A673 (cell line): Measurements from ENCODE around the gene IL11RA. TPM values are rescaled to one million over a fixed set of nuclear protein-coding genes. Genes with fewer than 3 reads are reported as not detected.

Experiments used
- BruUV-seq: library from RNA; stranded (reverse); fragments of 400-500 nt; replicated peaks from 2 replicates; lab custom pipeline; 2021; lab: Mats Ljungman, UMichigan
- CTCF ChIA-PET: fragments of 300-600 bp; sonication (Branson Sonifier 250); formaldehyde crosslinking; loops from one replicate; lab custom pipeline; 2022; ENCODE audit warnings: antibody characterized with exemption; lab: Charles Lee
- POLR2A ChIA-PET: fragments of 300-600 bp; sonication (Branson Sonifier 250); formaldehyde crosslinking; loops from one replicate; lab custom pipeline; 2022; ENCODE audit warnings: antibody characterized with exemption; ENCODE audit not compliant: low non-redundant PET; lab: Charles Lee
- DNase-seq: peaks from one replicate; pipeline ENCODE4 v3.0.0-alpha.2; 2015; ENCODE audit warnings: low spot score
- H3K27ac ChIP-seq: fragments of 200-600 bp; sonication (generic); 2 replicates; pipeline ENCODE4 v1.5.1; 2016; ENCODE audit warnings: mixed run types, low read depth, mild to moderate bottlenecking, mixed read lengths, antibody characterized with exemption, low read length; ENCODE audit not compliant: poor library complexity, severe bottlenecking
- H3K27me3 ChIP-seq: fragments of 200-600 bp; sonication (generic); replicated peaks from 2 replicates; pipeline ENCODE4 v1.6.1; 2017; ENCODE audit warnings: mixed run types, low read depth, mild to moderate bottlenecking, mixed read lengths, antibody characterized with exemption, low read length; ENCODE audit not compliant: insufficient read depth, poor library complexity
- H3K36me3 ChIP-seq: fragments of 200-600 bp; sonication (generic); 2 replicates; pipeline ENCODE4 v1.6.1; 2016; ENCODE audit warnings: mixed run types, mild to moderate bottlenecking, mixed read lengths, antibody characterized with exemption, low read length; ENCODE audit not compliant: insufficient read depth, poor library complexity, severe bottlenecking
- H3K4me1 ChIP-seq: fragments of 200-600 bp; sonication (generic); 2 replicates; pipeline ENCODE4 v1.6.1; 2017; ENCODE audit warnings: mixed run types, mild to moderate bottlenecking, mixed read lengths, antibody characterized with exemption, low read length; ENCODE audit not compliant: insufficient read depth, poor library complexity, severe bottlenecking
- H3K4me3 ChIP-seq: fragments of 200-600 bp; sonication (generic); 2 replicates; pipeline ENCODE4 v1.5.1; 2016; ENCODE audit warnings: low read depth, mixed run types, mild to moderate bottlenecking, mixed read lengths, low read length; ENCODE audit not compliant: poor library complexity, severe bottlenecking
- H3K9me3 ChIP-seq: fragments of 200-600 bp; sonication (generic); 2 replicates; pipeline ENCODE4 v1.6.1; 2016; ENCODE audit warnings: mixed run types, low read depth, mild to moderate bottlenecking, mixed read lengths, antibody characterized with exemption, low read length; ENCODE audit not compliant: poor library complexity, severe bottlenecking
- CTCF ChIP-seq: fragments of 300-800, 200-600 bp; sonication (generic); conservative IDR thresholded peaks from 2 replicates; pipeline ENCODE4 v1.5.1; 2017; ENCODE audit warnings: low read depth, mild to moderate bottlenecking, antibody characterized with exemption, low read length, moderate library complexity, mixed read lengths
- EZH2 ChIP-seq: fragments of 200-600 bp; sonication (generic); IDR thresholded peaks from 2 replicates; pipeline ENCODE4 v1.6.1; 2017; ENCODE audit warnings: borderline replicate concordance, low read depth, mild to moderate bottlenecking, mixed read lengths, antibody characterized with exemption, low read length; ENCODE audit not compliant: poor library complexity, severe bottlenecking
- intact Hi-C: fragments of 100-400 bp; cut with micrococcal nuclease; formaldehyde crosslinking; loops from one replicate; pipeline ENCODE4 v1.10.0; 2022; ENCODE audit not compliant: unreplicated experiment
- total RNA-seq: library from RNA; stranded (reverse); gene quantifications from 2 replicates; pipeline ENCODE4 v1.2.3, GENCODE V29; 2021

The IL11RA gene
- total RNA-seq, 1 experiment from 2014 or later = 5.6 TPM

GRCh38 chr9:34664281-34665066 is 12.5 kb downstream of the IL11RA start:
- Histone ChIP-seq H3K36me3 (peaks cover 3% of the 10 kb centered on the region), H3K27me3 (no peaks in the 10 kb centered on the region), H3K4me3 (peak overlapping the region; percentile 77), H3K27ac (peak overlapping the region; percentile 74), H3K9me3 (no peaks in the 10 kb centered on the region), H3K4me1 (peaks cover 6% of the 10 kb centered on the region)
- TF ChIP-seq CTCF (peak; percentile 97), EZH2 (no peak)
- CTCF ChIA-PET = interaction anchor here (0.6 to 1.1 kb wide), 3 partner anchors 17 to 254 kb away, joined by 3 to 6 read pairs (median 4); no protein-coding TSS in a partner anchor
- intact Hi-C loops = no loop called here
- POLR2A ChIA-PET = no interaction called here
- DNase-seq = peak; percentile 85
- no TSS peak for BruUV-seq

GRCh38 chr9:34665067-34665380 is 13.0 kb downstream of the IL11RA start:
- Histone ChIP-seq H3K36me3 (peaks cover 3% of the 10 kb centered on the region), H3K4me1 (peaks cover 6% of the 10 kb centered on the region), H3K27ac (peak overlapping the region; percentile 74), H3K9me3 (no peaks in the 10 kb centered on the region), H3K27me3 (no peaks in the 10 kb centered on the region), H3K4me3 (peak overlapping the region; percentile 77)
- BruUV-seq = TSS peak; percentile 79
- ChIA-PET CTCF (interaction anchor here (0.6 to 1.1 kb wide), 4 partner anchors 18 to 255 kb away, joined by 3 to 6 read pairs (median 4); no protein-coding TSS in a partner anchor), POLR2A (interaction anchor here (0.7 kb wide), 1 partner anchor 39 kb away, joined by 6 read pairs; no protein-coding TSS in a partner anchor)
- TF ChIP-seq EZH2 (no peak), CTCF (no peak)
- intact Hi-C loops = no loop called here
- DNase-seq = no peak

- H3K27me3 ChIP-seq = no peaks in the 10 kb centered on the region
- peak overlapping the region; percentile 77 for H3K4me3 ChIP-seq
- H3K27ac ChIP-seq = peak overlapping the region; percentile 98
- peaks cover 6% of the 10 kb centered on the region for H3K4me1 ChIP-seq
- TF ChIP-seq CTCF (no peak), EZH2 (no peak)
- intact Hi-C loops = no loop called here
- POLR2A ChIA-PET = interaction anchor here (0.7 kb wide), 1 partner anchor 39 kb away, joined by 6 read pairs; no protein-coding TSS in a partner anchor
- peak; percentile 97 for DNase-seq
- BruUV-seq = no TSS peak
- H3K36me3 ChIP-seq = peaks cover 3% of the 10 kb centered on the region
- H3K9me3 ChIP-seq = no peaks in the 10 kb centered on the region
- CTCF ChIA-PET = interaction anchor here (0.7 to 1.0 kb wide), 2 partner anchors 19 to 37 kb away, joined by 4 read pairs; no protein-coding TSS in a partner anchor
Measured at GRCh38 chr9:34665381-34666250, 13.6 kb downstream of the IL11RA start.
